Fibroblast of lung (primary cell): ENCODE data around the gene FSTL4.

ENCODE experiments used
- EZH2 ChIP-seq: IDR thresholded peaks from 2 replicates; pipeline ENCODE4 v1.5.1; 2012; ENCODE audit warnings: low read length, control low read depth, mild to moderate bottlenecking; ENCODE audit errors: missing control alignments
- TF ChIP-seq, protein P1 (sequence below), 2 donors: IDR thresholded peaks in 1 of 2; conservative IDR thresholded peaks in 1 of 2; 1 replicate in 1 of 2; 2 replicates in 1 of 2; pipeline ENCODE4 v1.5.1; 2011 to 2012; ENCODE audit warnings: low read length in 2 of 2, control low read depth in 1 of 2, inconsistent platforms in 1 of 2, low read depth in 1 of 2, mild to moderate bottlenecking in 1 of 2

GRCh38 chr5:133410335-133410828, 202.0 kb downstream of the FSTL4 start:
- TF ChIP-seq, protein P1, sequence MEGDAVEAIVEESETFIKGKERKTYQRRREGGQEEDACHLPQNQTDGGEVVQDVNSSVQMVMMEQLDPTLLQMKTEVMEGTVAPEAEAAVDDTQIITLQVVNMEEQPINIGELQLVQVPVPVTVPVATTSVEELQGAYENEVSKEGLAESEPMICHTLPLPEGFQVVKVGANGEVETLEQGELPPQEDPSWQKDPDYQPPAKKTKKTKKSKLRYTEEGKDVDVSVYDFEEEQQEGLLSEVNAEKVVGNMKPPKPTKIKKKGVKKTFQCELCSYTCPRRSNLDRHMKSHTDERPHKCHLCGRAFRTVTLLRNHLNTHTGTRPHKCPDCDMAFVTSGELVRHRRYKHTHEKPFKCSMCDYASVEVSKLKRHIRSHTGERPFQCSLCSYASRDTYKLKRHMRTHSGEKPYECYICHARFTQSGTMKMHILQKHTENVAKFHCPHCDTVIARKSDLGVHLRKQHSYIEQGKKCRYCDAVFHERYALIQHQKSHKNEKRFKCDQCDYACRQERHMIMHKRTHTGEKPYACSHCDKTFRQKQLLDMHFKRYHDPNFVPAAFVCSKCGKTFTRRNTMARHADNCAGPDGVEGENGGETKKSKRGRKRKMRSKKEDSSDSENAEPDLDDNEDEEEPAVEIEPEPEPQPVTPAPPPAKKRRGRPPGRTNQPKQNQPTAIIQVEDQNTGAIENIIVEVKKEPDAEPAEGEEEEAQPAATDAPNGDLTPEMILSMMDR (conservative IDR thresholded peaks at IDR 0.05 in 1 of 2, IDR thresholded peaks at IDR 0.05 in 1 of 2; ENCODE audit: low read depth in 1 of 2, low read length in 2 of 2): no peak
- no peak for TF ChIP-seq EZH2
